ENCODE data around the gene DLGAP4.
"Not testable (repeated sequence)": the region's sequence is repeated elsewhere in the genome, so short reads cannot be mapped to it uniquely, and the experiment has no call there.

DNA sequence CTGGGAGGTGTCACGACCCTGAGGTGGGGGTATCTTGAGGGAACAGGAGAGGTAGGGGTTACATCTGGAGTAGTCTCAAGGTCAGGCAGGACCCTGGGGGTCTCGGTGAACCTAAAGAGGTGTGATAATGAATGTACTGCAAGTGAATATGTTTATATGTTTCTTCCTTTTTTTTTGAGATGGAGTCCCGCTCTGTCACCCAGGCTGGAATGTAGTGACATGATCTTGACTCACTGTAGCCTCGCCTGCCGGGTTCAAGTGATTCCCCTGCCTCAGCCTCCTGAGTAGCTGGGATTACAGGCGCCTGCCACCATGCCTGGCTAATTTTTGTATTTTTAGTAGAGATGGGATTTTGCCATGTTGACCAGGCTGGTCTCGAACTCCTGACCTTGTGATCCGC lies 168.9 kb downstream of the DLGAP4 start:
- TF ChIP-seq, protein P1, sequence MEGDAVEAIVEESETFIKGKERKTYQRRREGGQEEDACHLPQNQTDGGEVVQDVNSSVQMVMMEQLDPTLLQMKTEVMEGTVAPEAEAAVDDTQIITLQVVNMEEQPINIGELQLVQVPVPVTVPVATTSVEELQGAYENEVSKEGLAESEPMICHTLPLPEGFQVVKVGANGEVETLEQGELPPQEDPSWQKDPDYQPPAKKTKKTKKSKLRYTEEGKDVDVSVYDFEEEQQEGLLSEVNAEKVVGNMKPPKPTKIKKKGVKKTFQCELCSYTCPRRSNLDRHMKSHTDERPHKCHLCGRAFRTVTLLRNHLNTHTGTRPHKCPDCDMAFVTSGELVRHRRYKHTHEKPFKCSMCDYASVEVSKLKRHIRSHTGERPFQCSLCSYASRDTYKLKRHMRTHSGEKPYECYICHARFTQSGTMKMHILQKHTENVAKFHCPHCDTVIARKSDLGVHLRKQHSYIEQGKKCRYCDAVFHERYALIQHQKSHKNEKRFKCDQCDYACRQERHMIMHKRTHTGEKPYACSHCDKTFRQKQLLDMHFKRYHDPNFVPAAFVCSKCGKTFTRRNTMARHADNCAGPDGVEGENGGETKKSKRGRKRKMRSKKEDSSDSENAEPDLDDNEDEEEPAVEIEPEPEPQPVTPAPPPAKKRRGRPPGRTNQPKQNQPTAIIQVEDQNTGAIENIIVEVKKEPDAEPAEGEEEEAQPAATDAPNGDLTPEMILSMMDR (IDR thresholded peaks at IDR 0.05; ENCODE audit: low read length), result not testable (repeated sequence)
- not testable (repeated sequence) for TF ChIP-seq EZH2 (optimal IDR thresholded peaks at IDR 0.05; ENCODE audit: low read depth, low read length); EZH2phosphoT487 (IDR thresholded peaks at IDR 0.05; ENCODE audit: low read length)
